ENCODE measurements around the gene HEXB. TPM values are rescaled to one million over a fixed set of nuclear protein-coding genes. Genes with fewer than 3 reads are reported as not detected.
A peak's percentile ranks its signal among the peaks of the same experiment; 100 is the strongest.

HEXB gene
- polyA plus RNA-seq, 1 donor from 2014 or later = 23.1 TPM

GRCh38 chr5:74679966-74680365 lies 5.1 kb upstream of the HEXB start:
- no peaks in the 10 kb centered on the region for H3K36me3 ChIP-seq (ENCODE audit: insufficient read depth, low read length)
- no peak overlapping the region for H3K9ac ChIP-seq (ENCODE audit: low read length)
- H2AFZ ChIP-seq (ENCODE audit: low read depth, low read length) = no peak overlapping the region
- TF ChIP-seq EZH2 (IDR thresholded peaks at IDR 0.05; ENCODE audit: borderline replicate concordance, insufficient read depth, low read length, poor library complexity, severe bottlenecking) (no peak), TAF1 (IDR thresholded peaks at IDR 0.05; ENCODE audit: low read depth) (no peak), POLR2AphosphoS5 (IDR thresholded peaks at IDR 0.05) (no peak), CTCF (IDR thresholded peaks at IDR 0.05; ENCODE audit: poor library complexity, severe bottlenecking) (no peak), EP300 (conservative IDR thresholded peaks at IDR 0.05; ENCODE audit: poor library complexity, severe bottlenecking) (no peak), SMC3 (conservative IDR thresholded peaks at IDR 0.05; ENCODE audit: poor library complexity) (no peak), MXI1 (conservative IDR thresholded peaks at IDR 0.05; ENCODE audit: poor library complexity, severe bottlenecking) (no peak), RAD21 (conservative IDR thresholded peaks at IDR 0.05) (no peak), REST (IDR thresholded peaks at IDR 0.05; ENCODE audit: borderline replicate concordance) (no peak)
- no peaks in the 10 kb centered on the region for H3K27me3 ChIP-seq (ENCODE audit: insufficient read depth, low read depth, low read length)
- H3K9me3 ChIP-seq (ENCODE audit: low read length) = no peaks in the 10 kb centered on the region
- H3F3A ChIP-seq (ENCODE audit: insufficient read depth, low read length, poor library complexity, severe bottlenecking) = no peaks in the 10 kb centered on the region
- no peaks in the 10 kb centered on the region for H4K20me1 ChIP-seq (ENCODE audit: insufficient read depth)
- no peaks in the 10 kb centered on the region for H3K79me2 ChIP-seq (replicated peaks; ENCODE audit: insufficient read depth, low read length)
- no peaks in the 10 kb centered on the region for H3K9me2 ChIP-seq (ENCODE audit: insufficient read depth, low read length)
- no peak overlapping the region for H3K27ac ChIP-seq (ENCODE audit: low read length)
- H3K4me2 ChIP-seq (ENCODE audit: low read length) = no peak overlapping the region
- no peak overlapping the region for H3K4me3 ChIP-seq (ENCODE audit: low read length)

- Histone ChIP-seq H3K27me3 (ENCODE audit: insufficient read depth, low read depth, low read length) (no peaks in the 10 kb centered on the region), H3K9ac (ENCODE audit: low read length) (no peak overlapping the region), H3K79me2 (replicated peaks; ENCODE audit: insufficient read depth, low read length) (no peaks in the 10 kb centered on the region), H3F3A (ENCODE audit: insufficient read depth, low read length, poor library complexity, severe bottlenecking) (no peaks in the 10 kb centered on the region), H3K4me2 (ENCODE audit: low read length) (no peak overlapping the region), H3K4me3 (ENCODE audit: low read length) (peak overlapping the region; percentile 90), H4K20me1 (ENCODE audit: insufficient read depth) (no peaks in the 10 kb centered on the region), H3K9me2 (ENCODE audit: insufficient read depth, low read length) (no peaks in the 10 kb centered on the region), H2AFZ (ENCODE audit: low read depth, low read length) (no peak overlapping the region), H3K27ac (ENCODE audit: low read length) (no peak overlapping the region), H3K9me3 (ENCODE audit: low read length) (no peaks in the 10 kb centered on the region), H3K36me3 (ENCODE audit: insufficient read depth, low read length) (no peaks in the 10 kb centered on the region)
- TF ChIP-seq MXI1 (conservative IDR thresholded peaks at IDR 0.05; ENCODE audit: poor library complexity, severe bottlenecking) = no peak
Observed at GRCh38 chr5:74685979-74686631, 1.1 kb downstream of the HEXB start.

Measured in neural cell (in vitro differentiated cells).